ENCODE measurements around the gene NELFB.
"Not testable (repeated sequence)": the region's sequence is repeated elsewhere in the genome, so short reads cannot be mapped to it uniquely, and the experiment has no call there.

DNA sequence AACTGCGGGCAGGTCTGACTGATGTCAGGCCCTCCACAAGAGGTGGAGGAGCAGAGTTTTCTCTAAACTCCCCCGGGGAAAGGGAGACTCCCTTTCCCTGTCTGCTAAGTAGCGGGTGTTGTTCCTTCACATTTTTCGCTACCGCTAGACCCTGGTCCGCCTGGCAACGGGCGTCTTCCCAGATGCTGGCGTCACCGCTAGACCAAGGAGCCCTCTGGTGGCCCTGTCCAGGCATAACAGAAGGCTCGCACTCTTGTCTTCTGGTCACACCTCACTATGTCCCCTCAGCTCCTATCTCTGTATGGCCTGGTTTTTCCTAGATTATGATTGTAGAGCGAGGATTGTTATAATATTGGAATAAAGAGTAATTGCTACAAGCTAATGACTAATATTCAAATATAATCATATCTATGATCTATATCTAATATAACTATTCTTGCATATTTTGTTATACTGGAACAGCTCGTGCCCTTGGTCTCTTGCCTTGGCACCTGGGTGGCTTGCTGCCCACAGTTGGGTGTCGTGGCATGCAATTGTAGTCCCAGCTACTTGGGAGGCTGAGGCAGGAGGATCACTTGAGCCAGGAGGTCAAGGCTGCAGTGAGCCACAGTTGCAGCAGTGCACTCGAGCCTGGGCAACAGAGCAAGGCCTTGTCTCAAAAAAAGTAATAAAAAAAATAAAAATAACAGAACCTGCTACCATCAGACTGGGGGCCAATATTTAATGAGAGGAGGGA is 7.2 kb downstream of the NELFB start:
- not testable (repeated sequence) for TF ChIP-seq POLR2A (IDR thresholded peaks at IDR 0.05; ENCODE audit: low read length); GATA1 (IDR thresholded peaks at IDR 0.05; ENCODE audit: low read depth, low read length)
